ENCODE results near the gene BMPR1B.

DNA sequence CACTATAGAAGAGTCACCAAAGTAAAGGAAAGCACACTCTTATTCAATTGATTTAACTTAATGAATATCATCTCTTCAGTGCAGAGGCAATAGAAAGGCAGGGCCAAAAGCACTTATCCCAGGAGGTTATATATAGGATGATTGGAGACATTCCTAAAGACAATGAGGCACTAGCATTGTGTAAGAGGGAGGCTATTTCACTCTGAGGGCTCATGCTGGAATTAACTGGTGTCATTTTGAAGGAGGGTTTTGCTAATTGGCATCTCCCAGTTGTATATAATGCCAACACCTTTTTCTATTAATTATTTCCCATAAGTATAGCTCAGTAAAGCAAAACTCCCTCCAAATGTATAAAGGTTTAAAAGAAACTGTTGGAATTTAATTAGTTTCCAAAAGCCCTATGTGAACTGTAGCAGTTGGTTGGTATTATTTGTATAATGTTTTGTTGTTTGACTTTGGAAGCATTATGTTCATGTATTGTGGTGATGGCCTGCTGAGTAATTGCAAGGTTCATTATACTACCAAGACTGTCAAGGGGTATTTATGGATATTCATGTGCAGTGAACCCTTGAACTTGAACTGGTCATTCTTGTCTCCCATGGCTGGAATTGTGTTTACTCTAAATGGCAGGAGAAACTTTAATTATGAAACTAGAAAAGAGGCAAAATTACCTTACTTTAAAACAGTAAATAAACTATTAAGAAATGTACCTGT, 270.3 kb downstream of the BMPR1B start:
- TF ChIP-seq, protein P1, sequence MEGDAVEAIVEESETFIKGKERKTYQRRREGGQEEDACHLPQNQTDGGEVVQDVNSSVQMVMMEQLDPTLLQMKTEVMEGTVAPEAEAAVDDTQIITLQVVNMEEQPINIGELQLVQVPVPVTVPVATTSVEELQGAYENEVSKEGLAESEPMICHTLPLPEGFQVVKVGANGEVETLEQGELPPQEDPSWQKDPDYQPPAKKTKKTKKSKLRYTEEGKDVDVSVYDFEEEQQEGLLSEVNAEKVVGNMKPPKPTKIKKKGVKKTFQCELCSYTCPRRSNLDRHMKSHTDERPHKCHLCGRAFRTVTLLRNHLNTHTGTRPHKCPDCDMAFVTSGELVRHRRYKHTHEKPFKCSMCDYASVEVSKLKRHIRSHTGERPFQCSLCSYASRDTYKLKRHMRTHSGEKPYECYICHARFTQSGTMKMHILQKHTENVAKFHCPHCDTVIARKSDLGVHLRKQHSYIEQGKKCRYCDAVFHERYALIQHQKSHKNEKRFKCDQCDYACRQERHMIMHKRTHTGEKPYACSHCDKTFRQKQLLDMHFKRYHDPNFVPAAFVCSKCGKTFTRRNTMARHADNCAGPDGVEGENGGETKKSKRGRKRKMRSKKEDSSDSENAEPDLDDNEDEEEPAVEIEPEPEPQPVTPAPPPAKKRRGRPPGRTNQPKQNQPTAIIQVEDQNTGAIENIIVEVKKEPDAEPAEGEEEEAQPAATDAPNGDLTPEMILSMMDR (IDR thresholded peaks at IDR 0.05 in 2 of 3, conservative IDR thresholded peaks at IDR 0.05 in 1 of 3; ENCODE audit: insufficient read depth in 2 of 3, low read depth in 1 of 3, low read length in 3 of 3), result no peak
- no peak for TF ChIP-seq BRCA1 (IDR thresholded peaks at IDR 0.05)
- TF ChIP-seq BRCA1 (CRISPR knock-in tag; IDR thresholded peaks at IDR 0.05), result no peak
- TF ChIP-seq HCFC1 (IDR thresholded peaks at IDR 0.05; ENCODE audit: low read depth, low read length), result no peak
